IMR-90 (cell line): ENCODE measurements around the gene USP10. TPM values are rescaled to one million over a fixed set of nuclear protein-coding genes. Genes with fewer than 3 reads are reported as not detected.

Source experiments
- ATAC-seq: fragments of 200-7000 bp; cut with Tn5 transposase; 2 replicates; pipeline ENCODE4 v1.9.1; 2020; ENCODE audit warnings: low read depth, mild to moderate bottlenecking, moderate library complexity
- BruUV-seq: library from RNA; stranded (reverse); fragments of 400-500 nt; replicated peaks from 2 replicates; lab custom pipeline; 2021; lab: Mats Ljungman, UMichigan
- CTCF ChIA-PET: fragments of 300-600 bp; formaldehyde crosslinking; extraction: SDS; loops from one replicate; lab custom pipeline; 2021; ENCODE audit warnings: antibody characterized with exemption; lab: Yijun Ruan, JAX
- POLR2A ChIA-PET: fragments of 300-600 bp; sonication (Branson Sonifier 250); formaldehyde crosslinking; loops from one replicate; lab custom pipeline; 2022; ENCODE audit warnings: antibody characterized with exemption; ENCODE audit not compliant: unreplicated experiment; lab: Charles Lee
- DNase-seq: peaks from one replicate; pipeline ENCODE4 v3.0.0; 2013
- H2AFZ ChIP-seq: replicated peaks from 2 replicates; pipeline ENCODE3; 2013; ENCODE audit warnings: low read length, mild to moderate bottlenecking; ENCODE audit not compliant: poor library complexity
- H2AK5ac ChIP-seq: 2 replicates; pipeline ENCODE4 v1.6.1; 2013; ENCODE audit warnings: low read depth, low read length, inconsistent platforms
- H2AK9ac ChIP-seq: replicated peaks from 2 replicates; pipeline ENCODE3; 2013; ENCODE audit warnings: mild to moderate bottlenecking, low read depth, low read length, moderate library complexity; ENCODE audit not compliant: poor library complexity
- H2BK120ac ChIP-seq: 2 replicates; pipeline ENCODE4 v1.6.1; 2013; ENCODE audit warnings: low read depth, low read length, inconsistent platforms
- H2BK15ac ChIP-seq: 3 replicates; pipeline ENCODE4 v1.6.1; 2013; ENCODE audit warnings: low read depth, low read length, inconsistent platforms
- H2BK20ac ChIP-seq: 2 replicates; pipeline ENCODE4 v1.6.1; 2013; ENCODE audit warnings: low read depth, mild to moderate bottlenecking, inconsistent platforms, low read length, moderate library complexity
- H2BK5ac ChIP-seq: 2 replicates; pipeline ENCODE4 v1.6.1; 2013; ENCODE audit warnings: mild to moderate bottlenecking, low read depth, low read length, inconsistent platforms; ENCODE audit not compliant: poor library complexity, severe bottlenecking
- H3K14ac ChIP-seq: replicated peaks from 2 replicates; pipeline ENCODE4 v1.6.1; 2013; ENCODE audit warnings: low read depth, low read length, inconsistent platforms
- H3K18ac ChIP-seq: 2 replicates; pipeline ENCODE4 v1.6.1; 2013; ENCODE audit warnings: low read depth, low read length, control low read depth
- H3K23ac ChIP-seq: 2 replicates; pipeline ENCODE4 v1.6.1; 2013; ENCODE audit warnings: low read depth, low read length, inconsistent platforms
- H3K27ac ChIP-seq: 2 replicates; pipeline ENCODE4 v1.5.1; 2013; ENCODE audit warnings: mild to moderate bottlenecking, control low read depth, low read length; ENCODE audit not compliant: insufficient read depth
- H3K27me3 ChIP-seq: 2 replicates; pipeline ENCODE4 v1.6.1; 2013; ENCODE audit warnings: low read length; ENCODE audit not compliant: control insufficient read depth, insufficient read depth
- H3K36me3 ChIP-seq: 2 replicates; pipeline ENCODE4 v1.6.1; 2013; ENCODE audit warnings: low read length, mixed read lengths; ENCODE audit not compliant: control insufficient read depth, insufficient read depth
- H3K4ac ChIP-seq: 2 replicates; pipeline ENCODE4 v1.6.1; 2013; ENCODE audit warnings: low read depth, low read length, inconsistent platforms
- H3K4me1 ChIP-seq: 2 replicates; pipeline ENCODE4 v1.6.1; 2013; ENCODE audit warnings: low read length, mixed read lengths; ENCODE audit not compliant: control insufficient read depth, insufficient read depth
- H3K4me2 ChIP-seq: 2 replicates; pipeline ENCODE4 v1.6.1; 2013; ENCODE audit warnings: low read depth, mild to moderate bottlenecking, control low read depth, low read length, moderate library complexity
- H3K4me3 ChIP-seq: 2 replicates; pipeline ENCODE4 v1.5.1; 2013; ENCODE audit warnings: low read depth, mild to moderate bottlenecking, control low read depth, low read length, moderate library complexity; ENCODE audit not compliant: insufficient read depth
- H3K56ac ChIP-seq: 2 replicates; pipeline ENCODE4 v1.6.1; 2013; ENCODE audit warnings: low read length, inconsistent platforms; ENCODE audit not compliant: insufficient read depth; ENCODE audit errors: extremely low read depth
- H3K79me1 ChIP-seq, 2 experiments: 2 replicates each; pipeline ENCODE4 v1.6.1; 2013; ENCODE audit warnings: low read length in 2 of 2, inconsistent platforms in 1 of 2, low read depth in 1 of 2
- H3K9ac ChIP-seq: 2 replicates; pipeline ENCODE4 v1.6.1; 2013; ENCODE audit warnings: low read depth, low read length, control low read depth
- H3K9me1 ChIP-seq: 2 replicates; pipeline ENCODE4 v1.6.1; 2013; ENCODE audit warnings: low read length, inconsistent platforms; ENCODE audit not compliant: insufficient read depth
- H3K9me3 ChIP-seq: 2 replicates; pipeline ENCODE4 v1.6.1; 2013; ENCODE audit warnings: low read length; ENCODE audit not compliant: control insufficient read depth, insufficient read depth
- H4K20me1 ChIP-seq: 2 replicates; pipeline ENCODE4 v1.6.1; 2013; ENCODE audit warnings: low read length, inconsistent platforms; ENCODE audit not compliant: insufficient read depth
- H4K5ac ChIP-seq: 2 replicates; pipeline ENCODE4 v1.6.1; 2013; ENCODE audit warnings: mild to moderate bottlenecking, low read depth, low read length, control low read depth
- H4K8ac ChIP-seq, 2 experiments: 2 replicates each; pipeline ENCODE4 v1.6.1; 2013; ENCODE audit warnings: low read depth in 2 of 2, low read length in 2 of 2, control low read depth in 1 of 2, inconsistent platforms in 1 of 2
- H4K91ac ChIP-seq: 2 replicates; pipeline ENCODE4 v1.6.1; 2013; ENCODE audit warnings: low read depth, low read length, inconsistent platforms; ENCODE audit not compliant: insufficient read depth
- CEBPB ChIP-seq: IDR thresholded peaks from 2 replicates; pipeline ENCODE4 v1.6.1; 2012; ENCODE audit warnings: low read depth, low read length, improper control_type of control experiment
- MAFK ChIP-seq: IDR thresholded peaks from 2 replicates; pipeline ENCODE4 v1.6.1; 2012; ENCODE audit warnings: low read depth, low read length, improper control_type of control experiment
- NFE2L2 ChIP-seq: fragments of 150-350 bp; IDR thresholded peaks from 2 replicates; pipeline ENCODE4 v1.6.1; 2016; ENCODE audit warnings: low read depth, mild to moderate bottlenecking, low read length
- RAD21 ChIP-seq: IDR thresholded peaks from 2 replicates; pipeline ENCODE4 v1.6.1; 2012; ENCODE audit warnings: low read length, improper control_type of control experiment
- SMC3 ChIP-seq: fragments of 150-350 bp; IDR thresholded peaks from 2 replicates; pipeline ENCODE4 v1.6.1; 2016; ENCODE audit warnings: low read depth, mild to moderate bottlenecking, antibody characterized with exemption, low read length, moderate library complexity
- WGBS, 2 experiments: methylation state at CpG; one replicate each; pipeline versions ENCODE4 v1.1.5 to v1.1.7; 2013; ENCODE audit warnings: missing lambda C conversion rate in 2 of 2; ENCODE audit not compliant: insufficient read length in 1 of 2; ENCODE audit errors: extremely low coverage in 2 of 2; 5-methylcytosine and 5-hydroxymethylcytosine counted together
- dilution Hi-C: fragments of 300-500 bp; cut with HindIII; formaldehyde crosslinking; loops from one replicate; pipeline ENCODE4 v1.14.3; 2018; ENCODE audit warnings: low sequenced_read_pairs; ENCODE audit not compliant: unreplicated experiment
- in situ Hi-C: fragments of 300-500 bp; cut with MboI; formaldehyde crosslinking; loops from 3 replicates; pipeline ENCODE4 v1.14.3; 2019; ENCODE audit warnings: low sequenced_read_pairs, inconsistent platforms, mixed read lengths
- intact Hi-C: fragments of 100-400 bp; cut with micrococcal nuclease; formaldehyde crosslinking; loops from 2 replicates; pipeline ENCODE4 v1.10.0; 2022
- polyA plus RNA-seq, 3 experiments: library from polyadenylated mRNA; depleted of rRNA; stranded (reverse); fragments of >200 nt; gene quantifications; 2 replicates each; pipeline ENCODE4 v1.2.3, GENCODE V29; 2012; ENCODE audit warnings: low replicate concordance in 1 of 3
- total RNA-seq: library from RNA; depleted of rRNA; stranded (reverse); fragments of >200 nt; gene quantifications from 2 replicates; pipeline ENCODE4 v1.2.3, GENCODE V29; 2012

The USP10 gene
- total and polyA plus RNA-seq, 2 of the 4 experiments (the other 2 are of a cell fraction): 54.3 to 79.0 TPM

GRCh38 chr16:84683691-84684591, 15.9 kb upstream of the USP10 start:
- Histone ChIP-seq H4K5ac (no peak overlapping the region), H3K4ac (no peak overlapping the region), H3K18ac (no peak overlapping the region), H4K8ac (no peak overlapping the region), H3K27ac (no peak overlapping the region), H2BK120ac (no peak overlapping the region; the same call in 1 of the 2 replicates), H3K23ac (no peak overlapping the region), H3K79me1 (0 out of 4 replicates have a peak, but pooled peaks cover 0 to 3% of the 10 kb centered on the region in 2 experiments), H3K9me1 (peaks cover 6% of the 10 kb centered on the region), H3K27me3 (no peaks in the 10 kb centered on the region; the same call in 1 of the 2 replicates), H2BK20ac (no peak overlapping the region), H2BK15ac (no peak overlapping the region), H3K9me3 (peaks cover 3% of the 10 kb centered on the region; the same call in 1 of the 2 replicates), H3K4me2 (no peak overlapping the region), H2AFZ (no peak overlapping the region), H3K4me1 (peaks cover 4% of the 10 kb centered on the region), H2BK5ac (no peak overlapping the region), H3K4me3 (no peak overlapping the region), H2AK5ac (no peak overlapping the region), H3K56ac (no peak overlapping the region), H3K36me3 (no peaks in the 10 kb centered on the region), H3K14ac (no peak overlapping the region), H2AK9ac (no peak overlapping the region), H4K91ac (no peak overlapping the region), H3K9ac (no peak overlapping the region), H4K20me1 (no peaks in the 10 kb centered on the region)
- no peak for TF ChIP-seq NFE2L2
- TF ChIP-seq RAD21: no peak
- no peak for TF ChIP-seq SMC3
- no peak for TF ChIP-seq CEBPB
- no peak for TF ChIP-seq MAFK
- intact Hi-C loops: no loop called here
- CTCF ChIA-PET: interaction anchor here (1.5 kb wide), 1 partner anchor 12 kb away, joined by 4 read pairs; no protein-coding TSS in a partner anchor
- ATAC-seq (no peak), DNase-seq (no peak)
- dilution Hi-C loops: no loop called here
- POLR2A ChIA-PET: no interaction called here
- 69% methylated on average over 3 of the region's 15 CpGs; no CpG with 5 or more reads in 1 of the 2 experiments for WGBS, 2 experiments
- BruUV-seq: no TSS peak
- in situ Hi-C loops: no loop called here
